Measurements from ENCODE around the gene HERPUD1. TPM values are rescaled to one million over a fixed set of nuclear protein-coding genes. Genes with fewer than 3 reads are reported as not detected.

HERPUD1 gene
- total and polyA plus RNA-seq, 2 of the 13 experiments (the other 11 are each of a cell fraction or from before 2014, with no cell fraction given): 96.2 to 323 TPM

GRCh38 chr16:56932721-56933619, 1.0 kb downstream of the HERPUD1 start (continued):
- TF ChIP-seq IRF9 (CRISPR knock-in tag; IDR thresholded peaks at IDR 0.05; ENCODE audit: borderline replicate concordance) (peak; percentile 43; the same call in 1 of the 2 replicates), NCOR1 (IDR thresholded peaks at IDR 0.05; ENCODE audit: borderline replicate concordance, low read length) (no peak), PCBP1 (IDR thresholded peaks at IDR 0.05; ENCODE audit: borderline replicate concordance, low read depth, low read length) (no peak), MEF2D (CRISPR knock-in tag; IDR thresholded peaks at IDR 0.05) (peak; percentile 79; the same call in 1 of the 2 replicates), MTF2 (CRISPR knock-in tag; IDR thresholded peaks at IDR 0.05; ENCODE audit: borderline replicate concordance) (no peak), ZGPAT (CRISPR knock-in tag; IDR thresholded peaks at IDR 0.05) (peak; percentile 44), TFDP1 (CRISPR knock-in tag; IDR thresholded peaks at IDR 0.05; ENCODE audit: borderline replicate concordance) (no peak), IRF1 (CRISPR knock-in tag; IDR thresholded peaks at IDR 0.05; ENCODE audit: low read depth) (no peak), PRDM4 (CRISPR knock-in tag; IDR thresholded peaks at IDR 0.05; ENCODE audit: borderline replicate concordance) (no peak), HDAC1 (CRISPR knock-in tag; IDR thresholded peaks at IDR 0.05) (peak; percentile 97), CBX5 (CRISPR knock-in tag; IDR thresholded peaks at IDR 0.05; ENCODE audit: borderline replicate concordance) (no peak; the same call in 1 of the 2 replicates), ZFAT (CRISPR knock-in tag; conservative IDR thresholded peaks at IDR 0.05) (no peak), WIZ (CRISPR knock-in tag; IDR thresholded peaks at IDR 0.05) (0 out of 2 replicates have a peak, but pooled peaks have one; percentile 10), PREB (CRISPR knock-in tag; IDR thresholded peaks at IDR 0.05) (no peak)
